Suprapubic skin (tissue), 4 donors: ENCODE measurements around the gene CD37.

ENCODE experiments used
- CTCF ChIP-seq, 2 donors: fragments of 200-600 bp in 1 of 2; fragments of 450-650 bp in 1 of 2; sonication (generic) in 1 of 2; IDR thresholded peaks; one replicate each; pipeline ENCODE4 v1.5.1; 2016 to 2019; ENCODE audit warnings: antibody characterized with exemption in 2 of 2, mild to moderate bottlenecking in 1 of 2, moderate library complexity in 1 of 2
- EP300 ChIP-seq: sonication (generic); formaldehyde crosslinking; IDR thresholded peaks from one replicate; pipeline ENCODE4 v1.6.1; 2017; ENCODE audit warnings: antibody characterized with exemption
- POLR2A ChIP-seq, 2 donors: fragments of 450-650 bp; IDR thresholded peaks; one replicate each; pipeline ENCODE4 v1.6.1; 2017; ENCODE audit warnings: antibody characterized with exemption in 2 of 2, mild to moderate bottlenecking in 2 of 2, moderate library complexity in 2 of 2
- POLR2AphosphoS5 ChIP-seq, 3 donors: sonication (generic); formaldehyde crosslinking; IDR thresholded peaks; one replicate each; pipeline ENCODE4 v1.6.1; 2017; ENCODE audit warnings: antibody characterized with exemption in 3 of 3

GRCh38 chr19:49339301-49340068 lies 4.3 kb downstream of the CD37 start:
- peak in 1 of 3 donors; percentile 76 for TF ChIP-seq POLR2AphosphoS5 (IDR thresholded peaks at IDR 0.05)
- TF ChIP-seq CTCF (IDR thresholded peaks at IDR 0.05), result no peak
- TF ChIP-seq POLR2A (IDR thresholded peaks at IDR 0.05), result peak in 1 of 2 donors; percentile 7
- no peak for TF ChIP-seq EP300
